RPMI8226 (cell line): ENCODE data around the gene C6orf15.

ENCODE experiments used
- DNase-seq: peaks from one replicate; pipeline ENCODE4 v3.0.0-alpha.2; 2015

Gene C6orf15

DNA sequence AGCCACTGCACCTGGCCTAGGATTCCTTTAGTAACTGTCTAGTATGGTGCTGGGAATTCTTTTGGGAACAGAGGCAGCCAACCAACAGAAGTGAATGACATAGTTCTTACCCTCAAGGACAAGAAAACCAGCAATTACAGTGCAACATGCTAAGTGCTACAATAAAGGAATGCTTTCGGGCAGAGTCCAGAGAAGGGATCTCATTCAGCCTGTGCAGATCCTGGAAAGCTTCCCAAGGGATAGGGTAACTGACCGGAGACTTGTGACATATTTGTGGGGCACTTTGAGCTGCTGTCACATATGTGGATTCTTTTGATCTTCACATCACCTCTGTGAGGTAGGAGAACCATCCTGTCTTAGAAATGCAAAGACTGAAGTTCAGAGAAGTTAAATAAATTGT, 46.8 kb downstream of the C6orf15 start:
- DNase-seq: no peak

DNA sequence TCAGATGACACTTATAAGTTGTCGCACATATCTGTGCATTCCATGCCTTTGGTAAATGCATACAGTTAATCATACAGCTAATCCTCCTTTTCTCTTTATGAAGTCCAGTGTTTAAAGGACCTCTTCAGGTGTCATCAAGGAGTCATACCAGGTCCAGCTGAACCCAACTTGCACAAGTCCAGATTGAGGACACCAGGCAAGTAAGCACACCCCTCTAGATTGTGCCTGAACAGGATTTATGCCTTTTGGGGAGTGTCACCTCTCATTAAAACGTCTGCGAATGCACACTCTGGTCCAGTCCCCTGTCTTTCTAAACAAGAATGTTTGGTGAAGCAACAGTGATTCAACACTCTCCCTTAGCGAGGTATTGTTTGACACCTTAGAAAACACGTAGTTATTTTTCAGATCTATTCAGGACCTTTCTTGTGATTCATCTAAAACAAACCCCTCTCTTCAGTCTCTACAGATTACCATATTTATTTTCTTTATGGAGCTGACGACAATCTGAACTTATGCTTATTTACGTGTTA, 48.4 kb downstream of the C6orf15 start:
- DNase-seq: no peak
